GM12872 (cell line): ENCODE data around the gene LHFPL3.

ENCODE experiments used
- TF ChIP-seq, protein P1 (sequence below): IDR thresholded peaks from 3 replicates; pipeline ENCODE4 v1.5.1; 2011; ENCODE audit warnings: low read depth, mild to moderate bottlenecking, low read length, moderate library complexity; ENCODE audit not compliant: insufficient read depth

Gene LHFPL3

DNA sequence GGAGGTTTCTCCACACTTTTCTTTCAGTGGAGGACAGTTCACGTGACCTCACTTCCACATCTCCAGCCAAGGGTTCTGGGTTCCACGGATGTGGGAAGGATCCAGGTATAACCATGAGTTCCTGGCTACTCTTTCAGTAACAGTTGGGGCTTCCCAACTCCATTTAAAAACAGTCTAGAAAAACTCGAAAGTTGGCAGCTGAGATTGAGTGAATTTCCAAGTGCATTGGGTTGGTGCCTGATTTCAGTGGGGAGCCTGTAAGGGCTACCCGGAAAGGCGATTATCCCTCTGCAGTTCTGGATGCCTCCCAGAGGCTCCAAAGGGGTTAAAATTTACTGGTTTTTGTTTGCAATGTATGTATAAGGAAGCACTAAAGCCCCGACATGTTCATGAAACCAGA lies 24.3 kb downstream of the LHFPL3 start:
- TF ChIP-seq, protein P1, sequence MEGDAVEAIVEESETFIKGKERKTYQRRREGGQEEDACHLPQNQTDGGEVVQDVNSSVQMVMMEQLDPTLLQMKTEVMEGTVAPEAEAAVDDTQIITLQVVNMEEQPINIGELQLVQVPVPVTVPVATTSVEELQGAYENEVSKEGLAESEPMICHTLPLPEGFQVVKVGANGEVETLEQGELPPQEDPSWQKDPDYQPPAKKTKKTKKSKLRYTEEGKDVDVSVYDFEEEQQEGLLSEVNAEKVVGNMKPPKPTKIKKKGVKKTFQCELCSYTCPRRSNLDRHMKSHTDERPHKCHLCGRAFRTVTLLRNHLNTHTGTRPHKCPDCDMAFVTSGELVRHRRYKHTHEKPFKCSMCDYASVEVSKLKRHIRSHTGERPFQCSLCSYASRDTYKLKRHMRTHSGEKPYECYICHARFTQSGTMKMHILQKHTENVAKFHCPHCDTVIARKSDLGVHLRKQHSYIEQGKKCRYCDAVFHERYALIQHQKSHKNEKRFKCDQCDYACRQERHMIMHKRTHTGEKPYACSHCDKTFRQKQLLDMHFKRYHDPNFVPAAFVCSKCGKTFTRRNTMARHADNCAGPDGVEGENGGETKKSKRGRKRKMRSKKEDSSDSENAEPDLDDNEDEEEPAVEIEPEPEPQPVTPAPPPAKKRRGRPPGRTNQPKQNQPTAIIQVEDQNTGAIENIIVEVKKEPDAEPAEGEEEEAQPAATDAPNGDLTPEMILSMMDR: no peak

DNA sequence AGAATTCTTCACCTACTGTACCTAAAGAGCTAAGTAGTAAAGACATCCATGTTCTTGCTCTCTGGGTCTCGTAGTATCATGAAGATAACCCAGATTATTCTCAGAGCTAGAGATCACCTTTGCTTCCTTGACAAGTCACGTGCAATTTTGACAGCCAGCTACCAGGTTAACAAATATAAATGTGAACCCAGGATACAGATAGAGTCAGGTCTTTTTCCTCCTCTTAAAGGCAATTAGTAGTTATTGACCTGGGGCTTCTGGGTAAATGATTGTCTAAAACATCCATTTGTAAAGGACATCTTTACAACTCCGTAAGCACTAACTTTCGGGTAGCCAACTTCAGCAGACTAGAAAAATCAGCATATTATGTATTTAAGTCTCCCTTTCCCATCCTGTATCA lies 28.8 kb downstream of the LHFPL3 start:
- TF ChIP-seq, protein P1: no peak

DNA sequence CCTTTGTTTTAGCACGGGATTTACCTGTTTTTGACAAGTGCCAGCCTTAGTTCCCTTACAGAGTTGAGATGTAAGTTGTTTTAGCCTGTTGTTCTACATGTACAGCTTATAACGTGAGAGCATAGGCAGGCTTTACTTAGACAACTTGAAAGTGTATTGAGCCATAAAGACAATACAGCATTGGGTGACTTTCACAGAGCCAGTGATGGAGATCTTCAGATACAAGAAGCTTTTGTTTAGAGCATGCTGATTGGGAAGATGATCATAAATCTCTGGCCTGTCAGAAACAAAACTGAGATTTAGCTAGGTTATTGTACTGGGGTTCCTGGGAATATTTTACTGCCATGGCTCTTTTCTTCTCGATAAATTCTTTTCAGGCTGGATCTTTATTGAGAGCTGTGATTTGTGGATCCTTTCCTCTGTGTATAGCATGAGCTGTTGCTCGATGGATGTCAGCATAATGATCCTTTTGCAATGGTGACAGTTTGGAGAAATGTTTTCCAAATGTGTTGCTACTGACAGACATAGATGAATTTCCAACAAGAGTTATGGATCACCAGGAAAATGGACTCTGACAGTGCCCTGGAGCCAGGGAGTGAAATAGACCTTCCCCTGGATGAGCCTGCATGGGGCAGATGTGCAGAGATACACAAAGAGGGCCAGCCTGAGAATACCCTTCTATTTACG lies 30.2 kb downstream of the LHFPL3 start:
- TF ChIP-seq, protein P1: no peak

DNA sequence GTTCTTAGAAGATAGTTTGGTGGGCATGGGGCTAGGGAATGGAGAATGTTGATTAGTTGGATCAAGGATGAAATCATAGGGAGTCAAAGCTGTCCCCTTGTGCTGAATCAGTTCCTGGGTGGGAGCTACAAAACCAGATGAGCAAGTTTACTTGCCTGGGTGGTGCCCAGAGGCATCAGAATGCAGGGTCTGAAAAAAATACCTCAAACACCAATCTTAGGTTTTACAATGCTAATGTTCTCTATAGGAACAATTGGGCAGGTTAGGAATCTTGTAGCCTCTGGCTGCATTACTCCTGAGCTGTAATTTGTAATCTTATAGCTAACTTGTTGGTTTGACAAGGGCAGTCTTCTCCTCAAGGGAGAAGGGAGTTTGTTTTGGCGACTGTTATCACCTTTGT lies 34.4 kb downstream of the LHFPL3 start:
- TF ChIP-seq, protein P1: no peak

DNA sequence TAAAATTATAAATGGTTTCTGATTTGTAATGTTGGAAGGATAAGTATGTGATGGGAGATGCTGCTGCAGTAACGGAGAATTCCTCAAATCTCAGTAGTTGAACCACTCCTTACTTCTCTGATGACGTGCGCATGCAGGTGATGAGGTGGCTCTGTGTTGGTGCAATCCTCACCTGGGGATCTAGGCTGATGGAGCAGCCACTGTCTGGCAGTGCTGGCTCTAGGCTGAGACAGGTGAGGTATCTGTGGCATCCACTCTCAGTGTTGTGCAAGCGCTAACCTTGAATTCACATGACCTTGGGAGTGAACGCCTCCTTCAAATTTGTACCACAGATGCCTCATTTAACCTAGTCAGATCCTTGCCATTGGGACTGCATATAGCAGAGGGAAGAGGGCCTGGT lies 35.0 kb downstream of the LHFPL3 start:
- TF ChIP-seq, protein P1: no peak

DNA sequence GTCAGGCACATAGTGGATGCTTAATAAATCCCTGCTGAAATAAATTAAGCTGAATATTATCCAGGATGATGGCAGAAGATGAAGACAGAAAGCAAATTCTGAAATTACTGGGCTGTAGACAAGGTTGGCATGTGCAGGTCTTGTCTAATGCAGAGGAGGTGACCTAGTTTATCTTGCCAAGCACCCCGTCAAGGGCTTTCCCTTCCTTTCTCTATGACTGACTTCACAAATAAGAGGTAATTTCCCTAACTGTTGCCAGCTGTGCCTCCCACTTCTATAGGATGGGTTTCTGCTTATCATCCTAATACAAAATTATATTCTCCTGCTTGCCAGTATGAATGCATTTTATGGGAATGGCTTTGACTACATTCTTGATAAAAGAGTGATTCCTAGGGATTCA lies 38.0 kb downstream of the LHFPL3 start:
- TF ChIP-seq, protein P1: no peak

DNA sequence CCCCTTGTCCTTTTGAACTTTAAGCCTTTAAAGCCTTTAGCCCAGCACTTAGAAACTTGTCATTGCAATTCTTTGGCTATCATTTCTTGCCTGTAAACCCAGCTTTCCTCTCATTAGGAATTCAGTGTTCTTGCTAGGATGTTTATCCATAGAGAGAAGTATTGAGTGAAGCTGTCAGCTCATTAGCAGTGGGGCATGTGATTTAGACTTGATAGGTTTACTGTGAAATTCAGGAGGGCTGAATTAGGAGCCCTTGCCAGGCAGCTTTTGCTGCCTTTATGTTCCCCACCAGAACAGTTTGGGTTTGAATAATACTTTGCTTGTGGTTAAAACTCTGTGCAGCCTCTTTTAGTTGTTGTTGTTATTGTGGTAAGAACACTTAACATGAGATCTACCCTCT lies 39.5 kb downstream of the LHFPL3 start:
- TF ChIP-seq, protein P1: no peak
